Loucy (cell line): ENCODE data around the gene SECISBP2L.

Experiments
- H2AFZ ChIP-seq: fragments of 200-600 bp; sonication (generic); 2 replicates; pipeline ENCODE4 v1.6.0; 2016; ENCODE audit warnings: antibody characterized with exemption, mild to moderate bottlenecking, low read length, moderate library complexity
- H3F3A ChIP-seq: fragments of 200-600 bp; 2 replicates; pipeline ENCODE4 v1.6.0; 2016; ENCODE audit warnings: antibody characterized with exemption, low read depth, mild to moderate bottlenecking
- H3K27me3 ChIP-seq: fragments of 200-600 bp; sonication (generic); 2 replicates; pipeline ENCODE4 v1.6.1; 2014; ENCODE audit warnings: low read length, mild to moderate bottlenecking; ENCODE audit not compliant: insufficient read depth, poor library complexity, severe bottlenecking
- H3K36me3 ChIP-seq: fragments of 200-600 bp; sonication (generic); 2 replicates; pipeline ENCODE4 v1.6.1; 2016; ENCODE audit warnings: low read length; ENCODE audit not compliant: insufficient read depth
- H3K4me1 ChIP-seq: fragments of 200-600 bp; sonication (generic); 2 replicates; pipeline ENCODE4 v1.5.1; 2014; ENCODE audit warnings: low read length, mild to moderate bottlenecking; ENCODE audit not compliant: insufficient read depth, poor library complexity, severe bottlenecking
- H3K4me2 ChIP-seq: fragments of 200-600 bp; sonication (generic); 2 replicates; pipeline ENCODE4 v1.6.0; 2014; ENCODE audit warnings: antibody characterized with exemption, low read length, low read depth, mild to moderate bottlenecking; ENCODE audit not compliant: poor library complexity, severe bottlenecking
- H3K4me3 ChIP-seq: fragments of 200-600 bp; sonication (generic); 2 replicates; pipeline ENCODE4 v1.5.1; 2014; ENCODE audit warnings: low read length, mild to moderate bottlenecking, mixed read lengths; ENCODE audit not compliant: poor library complexity, severe bottlenecking
- H3K79me2 ChIP-seq: fragments of 200-600 bp; sonication (generic); 2 replicates; pipeline ENCODE4 v1.6.1; 2014; ENCODE audit warnings: low read length; ENCODE audit not compliant: insufficient read depth
- H3K9ac ChIP-seq: fragments of 200-600 bp; sonication (generic); 2 replicates; pipeline ENCODE4 v1.6.0; 2014; ENCODE audit warnings: mild to moderate bottlenecking, low read depth, low read length, moderate library complexity; ENCODE audit not compliant: poor library complexity, severe bottlenecking
- H3K9me2 ChIP-seq: fragments of 200-600 bp; sonication (generic); replicated peaks from 2 replicates; pipeline ENCODE4 v1.6.1; 2016; ENCODE audit warnings: low read depth, low read length, mixed read lengths
- H3K9me3 ChIP-seq: fragments of 200-600 bp; sonication (generic); 2 replicates; pipeline ENCODE4 v1.6.1; 2014; ENCODE audit warnings: mild to moderate bottlenecking, antibody characterized with exemption, low read length, low read depth; ENCODE audit not compliant: insufficient read depth
- H4K20me1 ChIP-seq: fragments of 200-600 bp; sonication (generic); 2 replicates; pipeline ENCODE4 v1.6.0; 2014; ENCODE audit warnings: antibody characterized with exemption, low read length, mild to moderate bottlenecking; ENCODE audit not compliant: insufficient read depth, poor library complexity, severe bottlenecking
- CTCF ChIP-seq: fragments of 200-600 bp; sonication (generic); conservative IDR thresholded peaks from 2 replicates; pipeline ENCODE4 v1.5.1; 2014; ENCODE audit warnings: mild to moderate bottlenecking, antibody characterized with exemption, low read length
- EZH2phosphoT487 ChIP-seq: fragments of 200-600 bp; IDR thresholded peaks from 2 replicates; pipeline ENCODE4 v1.6.1; 2018; ENCODE audit warnings: antibody characterized with exemption, mild to moderate bottlenecking, moderate library complexity, borderline replicate concordance

The SECISBP2L gene

DNA sequence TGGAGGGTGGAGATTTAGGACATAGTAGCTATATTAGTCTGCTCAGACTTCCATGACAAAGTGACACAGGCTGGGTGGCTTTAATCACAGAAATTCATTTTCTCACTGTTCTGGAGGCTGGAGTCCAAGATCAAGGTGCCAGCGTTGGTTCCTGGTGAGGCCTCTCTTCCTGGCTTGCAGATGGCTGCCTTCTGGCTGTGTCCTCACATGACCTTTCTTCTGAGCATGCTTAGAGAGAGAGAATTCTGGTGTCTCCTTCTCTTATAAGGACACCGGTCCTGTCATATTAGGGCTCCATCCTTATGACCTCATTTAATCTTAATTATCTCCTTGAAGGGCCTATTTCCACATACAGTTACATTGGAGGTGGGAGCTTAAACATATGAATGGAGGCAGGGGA, 67.6 kb downstream of the SECISBP2L start:
- Histone ChIP-seq H3K4me3 (no peak overlapping the region), H3K4me2 (no peak overlapping the region), H3K36me3 (no peaks in the 10 kb centered on the region), H3K4me1 (peaks cover 7% of the 10 kb centered on the region), H3F3A (no peaks in the 10 kb centered on the region), H4K20me1 (no peaks in the 10 kb centered on the region), H3K9ac (no peak overlapping the region), H2AFZ (peak overlapping the region; percentile 84), H3K79me2 (no peaks in the 10 kb centered on the region), H3K9me3 (no peaks in the 10 kb centered on the region), H3K27me3 (no peaks in the 10 kb centered on the region), H3K9me2 (no peaks in the 10 kb centered on the region)
- TF ChIP-seq EZH2phosphoT487 (no peak), CTCF (no peak)

DNA sequence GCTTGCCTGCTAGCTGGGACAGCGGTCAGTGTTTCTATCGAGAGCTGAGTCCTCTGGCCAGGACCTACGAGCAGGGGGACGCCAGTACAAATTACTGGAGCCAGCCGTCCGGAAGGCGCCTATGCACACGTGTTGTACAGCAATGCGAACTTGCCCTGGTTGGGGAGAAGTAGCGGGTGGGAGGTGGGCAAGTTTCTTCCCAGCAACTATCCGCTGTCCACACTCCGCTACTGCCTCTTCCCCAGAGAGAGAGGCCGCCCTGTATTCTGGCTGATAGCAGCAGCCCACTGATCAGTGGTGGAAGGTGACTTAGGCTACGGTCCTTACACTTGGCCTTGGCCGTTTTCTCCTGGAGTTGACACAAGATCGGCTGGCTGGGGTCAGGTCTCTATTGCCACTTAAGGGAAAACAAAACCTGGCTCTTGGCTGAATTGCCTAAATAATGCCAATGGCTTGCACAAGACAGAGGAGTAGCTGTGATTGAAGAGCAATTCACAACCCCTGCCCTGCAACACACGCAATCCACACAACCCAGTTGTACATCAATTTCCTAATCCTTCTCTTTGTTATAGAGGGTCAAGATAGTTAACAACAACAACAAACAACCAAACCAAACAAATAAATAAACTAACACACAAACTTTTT, 69.7 kb downstream of the SECISBP2L start:
- H4K20me1 ChIP-seq = no peaks in the 10 kb centered on the region
- no peaks in the 10 kb centered on the region for H3F3A ChIP-seq
- peaks cover 7% of the 10 kb centered on the region for H3K4me1 ChIP-seq
- H3K9ac ChIP-seq = peak overlapping the region; percentile 69
- H3K4me2 ChIP-seq = peak overlapping the region; percentile 71
- H2AFZ ChIP-seq = peak overlapping the region; percentile 94
- no peaks in the 10 kb centered on the region for H3K79me2 ChIP-seq
- no peaks in the 10 kb centered on the region for H3K27me3 ChIP-seq
- no peaks in the 10 kb centered on the region for H3K9me2 ChIP-seq
- H3K4me3 ChIP-seq = peak overlapping the region; percentile 74
- no peaks in the 10 kb centered on the region for H3K9me3 ChIP-seq
- H3K36me3 ChIP-seq = no peaks in the 10 kb centered on the region
- no peak for TF ChIP-seq EZH2phosphoT487
- TF ChIP-seq CTCF = no peak

GRCh38 chr15:48975472-48976419, 70.5 kb downstream of the SECISBP2L start:
- Histone ChIP-seq H3K9me3 (no peaks in the 10 kb centered on the region), H3K4me2 (peak overlapping the region; percentile 71), H3F3A (no peaks in the 10 kb centered on the region), H3K36me3 (no peaks in the 10 kb centered on the region), H3K27me3 (no peaks in the 10 kb centered on the region), H3K4me3 (peak overlapping the region; percentile 74), H3K4me1 (peaks cover 7% of the 10 kb centered on the region), H3K79me2 (no peaks in the 10 kb centered on the region), H3K9me2 (no peaks in the 10 kb centered on the region), H4K20me1 (no peaks in the 10 kb centered on the region), H2AFZ (peak overlapping the region; percentile 94), H3K9ac (peak overlapping the region; percentile 69)
- peak; percentile 75 for TF ChIP-seq CTCF
- no peak for TF ChIP-seq EZH2phosphoT487
